HL-60 (cell line): Measurements from ENCODE around the gene LRRC8C.

ENCODE experiments used
- DNase-seq, 2 experiments: peaks; one replicate each; pipeline ENCODE4 v3.0.0-alpha.2; 2010 to 2020; ENCODE audit warnings: low read depth in 1 of 2, low spot score in 1 of 2
- H3K27ac ChIP-seq: fragments of 250-450 bp; sonication (Bioruptor Pico); replicated peaks from 2 replicates; pipeline ENCODE4 v1.5.1; 2020; ENCODE audit warnings: mild to moderate bottlenecking, moderate library complexity
- H3K27me3 ChIP-seq: fragments of 250-450 bp; sonication (Bioruptor Pico); 2 replicates; pipeline ENCODE4 v1.5.1; 2021; ENCODE audit warnings: mild to moderate bottlenecking, moderate library complexity; ENCODE audit not compliant: insufficient read depth, poor library complexity, severe bottlenecking
- H3K4me3 ChIP-seq: replicated peaks from 2 replicates; pipeline ENCODE4 v1.5.1; 2011; ENCODE audit warnings: mild to moderate bottlenecking, control low read depth, low read length; ENCODE audit not compliant: insufficient read depth
- CTCF ChIP-seq: IDR thresholded peaks from one replicate; pipeline ENCODE4 v1.5.1; 2011; ENCODE audit warnings: low read length, control low read depth, inconsistent platforms; ENCODE audit not compliant: insufficient read depth
- GABPA ChIP-seq: IDR thresholded peaks from 2 replicates; pipeline ENCODE4 v1.6.1; 2012; ENCODE audit warnings: low read depth
- POLR2AphosphoS5 ChIP-seq: IDR thresholded peaks from 2 replicates; pipeline ENCODE4 v1.6.1; 2012; ENCODE audit warnings: low read depth
- REST ChIP-seq: IDR thresholded peaks from 2 replicates; pipeline ENCODE4 v1.6.1; 2012; ENCODE audit warnings: low read depth; ENCODE audit not compliant: insufficient replicate concordance
- SPI1 ChIP-seq: IDR thresholded peaks from 2 replicates; pipeline ENCODE4 v1.6.1; 2012; ENCODE audit warnings: low read depth, mild to moderate bottlenecking, borderline replicate concordance

The LRRC8C gene

GRCh38 chr1:89598450-89599331, 34.2 kb upstream of the LRRC8C start:
- Histone ChIP-seq H3K4me3 (no peak overlapping the region), H3K27me3 (no peaks in the 10 kb centered on the region), H3K27ac (no peak overlapping the region)
- DNase-seq = peak; percentile 4 to 10
- TF ChIP-seq CTCF (peak; percentile 34), SPI1 (no peak)

- H3K27me3 ChIP-seq = no peaks in the 10 kb centered on the region
- no peak for TF ChIP-seq GABPA
- TF ChIP-seq POLR2AphosphoS5 = no peak
- no peak for TF ChIP-seq SPI1
- no peak for TF ChIP-seq CTCF
- TF ChIP-seq REST = no peak
- no peak overlapping the region for H3K4me3 ChIP-seq
- DNase-seq = no peak
- no peak overlapping the region for H3K27ac ChIP-seq
Observed at GRCh38 chr1:89599332-89599630, 33.6 kb upstream of the LRRC8C start.

GRCh38 chr1:89600451-89601224, 32.3 kb upstream of the LRRC8C start:
- no peaks in the 10 kb centered on the region for H3K27me3 ChIP-seq
- H3K4me3 ChIP-seq = no peak overlapping the region
- H3K27ac ChIP-seq = no peak overlapping the region
- no peak for DNase-seq
- TF ChIP-seq POLR2AphosphoS5 = no peak
- TF ChIP-seq SPI1 = no peak
- TF ChIP-seq GABPA = no peak
- no peak for TF ChIP-seq CTCF
- no peak for TF ChIP-seq REST
